Measurements from ENCODE around the gene BABAM2. TPM values are rescaled to one million over a fixed set of nuclear protein-coding genes. Genes with fewer than 3 reads are reported as not detected.

BABAM2 gene
- total and polyA plus RNA-seq, 2 of the 4 experiments (the other 2 are of a cell fraction), result 20.9 to 23.1 TPM

GRCh38 chr2:27977731-27978312 lies 87.3 kb downstream of the BABAM2 start:
- H4K20me1 ChIP-seq (ENCODE audit: insufficient read depth, low read length), result no peaks in the 10 kb centered on the region
- no peaks in the 10 kb centered on the region for H3K36me3 ChIP-seq (ENCODE audit: control insufficient read depth, insufficient read depth, low read length)
- intact Hi-C loops (cut with micrococcal nuclease) (no loop called here), dilution Hi-C loops (cut with HindIII; ENCODE audit: low sequenced_read_pairs, unreplicated experiment) (no loop called here), in situ Hi-C loops (cut with MboI; ENCODE audit: low sequenced_read_pairs) (no loop called here)
- TF ChIP-seq RAD21 (IDR thresholded peaks at IDR 0.05; ENCODE audit: low read length) (0 out of 2 replicates have a peak, but pooled peaks have one; percentile 4), RCOR1 (IDR thresholded peaks at IDR 0.05; ENCODE audit: insufficient replicate concordance, low read length) (no peak), BHLHE40 (IDR thresholded peaks at IDR 0.05; ENCODE audit: low read depth, low read length) (peak; percentile 66; the same call in 1 of the 2 replicates), MAZ (IDR thresholded peaks at IDR 0.05; ENCODE audit: borderline replicate concordance, low read depth, low read length) (no peak), CEBPB (IDR thresholded peaks at IDR 0.05; ENCODE audit: low read depth, low read length) (peak; percentile 79), USF2 (IDR thresholded peaks at IDR 0.05; ENCODE audit: low read depth, low read length) (no peak), CHD1 (IDR thresholded peaks at IDR 0.05; ENCODE audit: low read depth, low read length) (no peak), FOS (IDR thresholded peaks at IDR 0.05; ENCODE audit: low read depth, low read length) (peak; percentile 92), SMC3 (IDR thresholded peaks at IDR 0.05; ENCODE audit: low read depth, low read length) (0 out of 2 replicates have a peak, but pooled peaks have one; percentile 18), MXI1 (IDR thresholded peaks at IDR 0.05; ENCODE audit: borderline replicate concordance, low read depth, low read length) (no peak), RFX5 (IDR thresholded peaks at IDR 0.05; ENCODE audit: low read depth, low read length) (no peak)
- TF ChIP-seq, protein P1, sequence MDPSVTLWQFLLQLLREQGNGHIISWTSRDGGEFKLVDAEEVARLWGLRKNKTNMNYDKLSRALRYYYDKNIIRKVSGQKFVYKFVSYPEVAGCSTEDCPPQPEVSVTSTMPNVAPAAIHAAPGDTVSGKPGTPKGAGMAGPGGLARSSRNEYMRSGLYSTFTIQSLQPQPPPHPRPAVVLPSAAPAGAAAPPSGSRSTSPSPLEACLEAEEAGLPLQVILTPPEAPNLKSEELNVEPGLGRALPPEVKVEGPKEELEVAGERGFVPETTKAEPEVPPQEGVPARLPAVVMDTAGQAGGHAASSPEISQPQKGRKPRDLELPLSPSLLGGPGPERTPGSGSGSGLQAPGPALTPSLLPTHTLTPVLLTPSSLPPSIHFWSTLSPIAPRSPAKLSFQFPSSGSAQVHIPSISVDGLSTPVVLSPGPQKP (IDR thresholded peaks at IDR 0.05; ENCODE audit: borderline replicate concordance, low read depth, low read length), result no peak
- no CpG with 5 or more reads among the region's 3 CpGs for WGBS, 2 experiments (ENCODE audit: extremely low coverage in 2 of 2, insufficient read length in 1 of 2)
- H3K4me3 ChIP-seq (ENCODE audit: insufficient read depth, low read depth, low read length), result no peak overlapping the region
- H2BK20ac ChIP-seq (ENCODE audit: low read depth, low read length), result peak overlapping the region; percentile 58
- BruUV-seq (replicated peaks), result no TSS peak
- H3K14ac ChIP-seq (replicated peaks; ENCODE audit: low read depth, low read length), result peak overlapping the region; percentile 88
- H3K4me2 ChIP-seq (ENCODE audit: low read depth, low read length), result peak overlapping the region; percentile 43
- peak overlapping the region; percentile 29 to 73 for H4K8ac ChIP-seq (ENCODE audit: low read depth in 2 of 2, low read length in 2 of 2)
- peak overlapping the region; percentile 84 for H2BK120ac ChIP-seq (ENCODE audit: low read depth, low read length)
- no peak overlapping the region for H3K56ac ChIP-seq (ENCODE audit: extremely low read depth, insufficient read depth, low read length)
- 0 out of 2 replicates have a peak overlapping the region, but pooled peaks have one; percentile 4 for H4K5ac ChIP-seq (ENCODE audit: low read depth, low read length)
- peak overlapping the region; percentile 46 for H2AK9ac ChIP-seq (replicated peaks; ENCODE audit: low read depth, low read length, poor library complexity)
- H3K79me1 ChIP-seq (ENCODE audit: low read depth in 1 of 2, low read length in 2 of 2), result peaks cover 0 to 12% of the 10 kb centered on the region in 2 experiments; a peak in 1 of 4 replicates
- H3K4ac ChIP-seq (ENCODE audit: low read depth, low read length), result peak overlapping the region; percentile 81
- no peaks in the 10 kb centered on the region for H3K27me3 ChIP-seq (ENCODE audit: control insufficient read depth, insufficient read depth, low read length)
- ChIA-PET POLR2A (ENCODE audit: unreplicated experiment) (no interaction called here), CTCF (no interaction called here)
- H3K9me1 ChIP-seq (ENCODE audit: insufficient read depth, low read length), result peaks cover 3% of the 10 kb centered on the region
- H4K91ac ChIP-seq (ENCODE audit: insufficient read depth, low read depth, low read length), result peak overlapping the region; percentile 82
- ATAC-seq (ENCODE audit: low read depth), result peak; percentile 98
- H2AFZ ChIP-seq (replicated peaks; ENCODE audit: low read length, poor library complexity), result peak overlapping the region; percentile 16
- peak; percentile 96 for DNase-seq
- peak overlapping the region; percentile 85 for H2BK5ac ChIP-seq (ENCODE audit: low read depth, low read length, poor library complexity, severe bottlenecking)
- 0 out of 2 replicates have a peak overlapping the region, but pooled peaks have one; percentile 76 for H3K23ac ChIP-seq (ENCODE audit: low read depth, low read length)
- H3K4me1 ChIP-seq (ENCODE audit: control insufficient read depth, insufficient read depth, low read length), result peaks cover 2% of the 10 kb centered on the region
- H3K9ac ChIP-seq (ENCODE audit: low read depth, low read length), result no peak overlapping the region
- H2AK5ac ChIP-seq (ENCODE audit: low read depth, low read length), result peak overlapping the region; percentile 97
- 0 out of 2 replicates have a peak, but pooled peaks cover 2% of the 10 kb centered on the region for H3K9me3 ChIP-seq (ENCODE audit: control insufficient read depth, insufficient read depth, low read length)
- H3K18ac ChIP-seq (ENCODE audit: low read depth, low read length), result peak overlapping the region; percentile 26; the same call in 1 of the 2 replicates
- H2BK15ac ChIP-seq (ENCODE audit: low read depth, low read length), result peak overlapping the region; percentile 88; the same call in 2 of the 3 replicates
- peak overlapping the region; percentile 42 for H3K27ac ChIP-seq (ENCODE audit: insufficient read depth, low read length)
